CD14-positive monocyte (primary cell): Measurements from ENCODE around the gene EPAS1. TPM values are rescaled to one million over a fixed set of nuclear protein-coding genes. Genes with fewer than 3 reads are reported as not detected.

Experiments
- DNase-seq, 3 donors: peaks; one replicate each; pipeline ENCODE4 v3.0.0-alpha.2; 2011 to 2022
- H2AFZ ChIP-seq: 2 replicates; pipeline ENCODE4 v1.6.0; 2012; ENCODE audit warnings: mild to moderate bottlenecking, low read depth, low read length, inconsistent platforms; ENCODE audit not compliant: insufficient read depth, poor library complexity, severe bottlenecking
- H3K27ac ChIP-seq, 2 donors: 1 replicate in 1 of 2; 2 replicates in 1 of 2; pipeline ENCODE4 v1.5.1; 2012 to 2013; ENCODE audit warnings: low read length in 2 of 2, control low read depth in 1 of 2, inconsistent platforms in 1 of 2, low read depth in 1 of 2, mild to moderate bottlenecking in 1 of 2
- H3K27me3 ChIP-seq, 2 donors: one replicate each; pipeline versions ENCODE4 v1.6.0 to v1.6.1; 2011 to 2013; ENCODE audit warnings: low read length in 2 of 2; ENCODE audit not compliant: control insufficient read depth in 2 of 2, insufficient read depth in 2 of 2
- H3K36me3 ChIP-seq, 2 donors: replicated peaks in 1 of 2; 1 replicate in 1 of 2; 2 replicates in 1 of 2; pipeline versions ENCODE4 v1.5.1 to v1.6.1; 2012 to 2013; ENCODE audit warnings: low read length in 2 of 2, control low read depth in 1 of 2, inconsistent platforms in 1 of 2, mild to moderate bottlenecking in 1 of 2; ENCODE audit not compliant: insufficient read depth in 2 of 2, control insufficient read depth in 1 of 2
- H3K4me1 ChIP-seq, 2 donors: 1 replicate in 1 of 2; 2 replicates in 1 of 2; pipeline versions ENCODE4 v1.5.1 to v1.6.1; 2012 to 2013; ENCODE audit warnings: low read length in 2 of 2, control low read depth in 1 of 2, inconsistent platforms in 1 of 2, mild to moderate bottlenecking in 1 of 2, moderate library complexity in 1 of 2; ENCODE audit not compliant: insufficient read depth in 2 of 2, control insufficient read depth in 1 of 2
- H3K4me2 ChIP-seq: replicated peaks from 2 replicates; pipeline ENCODE3; 2012; ENCODE audit warnings: low read length, moderate library complexity, mild to moderate bottlenecking; ENCODE audit not compliant: poor library complexity, severe bottlenecking; ENCODE audit errors: extremely low read depth
- H3K4me3 ChIP-seq, 3 experiments: fragments of 200-600 bp in 1 of 3; sonication (generic) in 1 of 3; replicated peaks in 1 of 3; 1 replicate in 2 of 3; 2 replicates in 1 of 3; pipeline ENCODE4 v1.5.1; 2011 to 2013; ENCODE audit warnings: low read length in 3 of 3, mild to moderate bottlenecking in 3 of 3, control low read depth in 2 of 3, low read depth in 2 of 3, inconsistent platforms in 1 of 3, moderate library complexity in 1 of 3
- H3K79me2 ChIP-seq: 2 replicates; pipeline ENCODE4 v1.6.0; 2012; ENCODE audit warnings: mild to moderate bottlenecking, control low read depth, inconsistent platforms, low read length, moderate library complexity; ENCODE audit not compliant: insufficient read depth
- H3K9ac ChIP-seq: 2 replicates; pipeline ENCODE4 v1.6.0; 2017; ENCODE audit warnings: low read length, mild to moderate bottlenecking; ENCODE audit not compliant: insufficient read depth, poor library complexity, severe bottlenecking
- H3K9me3 ChIP-seq, 2 donors: replicated peaks in 1 of 2; 1 replicate in 1 of 2; 2 replicates in 1 of 2; pipeline versions ENCODE4 v1.5.1 to v1.6.1; 2012 to 2013; ENCODE audit warnings: low read length in 2 of 2, control low read depth in 1 of 2; ENCODE audit not compliant: control insufficient read depth in 1 of 2, insufficient read depth in 1 of 2
- H4K20me1 ChIP-seq: 2 replicates; pipeline ENCODE4 v1.6.0; 2012; ENCODE audit warnings: mild to moderate bottlenecking, low read length, control low read depth, moderate library complexity; ENCODE audit not compliant: insufficient read depth
- H3K27ac Mint-ChIP-seq, 7 donors: one replicate each; pipeline ENCODE4 v1.8.0; 2020; ENCODE audit warnings: mild to moderate bottlenecking in 7 of 7, mixed read lengths in 7 of 7, moderate library complexity in 6 of 7, inconsistent platforms in 2 of 7
- H3K27me3 Mint-ChIP-seq, 3 donors: one replicate each; pipeline ENCODE4 v1.8.0; 2021 to 2022; ENCODE audit warnings: low read depth in 3 of 3, mild to moderate bottlenecking in 3 of 3, mixed read lengths in 3 of 3, moderate library complexity in 3 of 3, inconsistent platforms in 1 of 3
- H3K36me3 Mint-ChIP-seq, 2 donors: one replicate each; pipeline ENCODE4 v1.8.0; 2020; ENCODE audit warnings: mixed read lengths in 2 of 2, inconsistent platforms in 1 of 2, mild to moderate bottlenecking in 1 of 2
- H3K4me1 Mint-ChIP-seq: one replicate; pipeline ENCODE4 v1.8.0; 2020; ENCODE audit warnings: mild to moderate bottlenecking, mixed read lengths
- H3K4me3 Mint-ChIP-seq, 2 donors: one replicate each; pipeline ENCODE4 v1.8.0; 2020; ENCODE audit warnings: mild to moderate bottlenecking in 2 of 2, mixed read lengths in 2 of 2, moderate library complexity in 1 of 2
- H3K9me3 Mint-ChIP-seq, 7 donors: one replicate each; pipeline ENCODE4 v1.8.0; 2020 to 2022; ENCODE audit warnings: mixed read lengths in 7 of 7, mild to moderate bottlenecking in 6 of 7, moderate library complexity in 6 of 7, inconsistent platforms in 2 of 7
- CTCF ChIP-seq: fragments of 200-600 bp; IDR thresholded peaks from one replicate; pipeline ENCODE4 v1.8.0; 2022; ENCODE audit warnings: antibody characterized with exemption, mild to moderate bottlenecking
- WGBS: methylation state at CpG from one replicate; pipeline ENCODE4 v1.1.5; 2013; ENCODE audit warnings: missing lambda C conversion rate; ENCODE audit not compliant: insufficient coverage; 5-methylcytosine and 5-hydroxymethylcytosine counted together
- intact Hi-C, 2 donors: fragments of 100-400 bp; cut with micrococcal nuclease; formaldehyde crosslinking; loops; one replicate each; pipeline versions ENCODE4 v1.15.0 to v1.15.1; 2023
- polyA plus RNA-seq, 3 donors: library from polyadenylated mRNA; depleted of rRNA in 1 of 3; unstranded in 2 of 3; stranded (reverse) in 1 of 3; fragments of 300-500 nt in 2 of 3; fragments of >200 nt in 1 of 3; fragmentation: Illumina TruSeq in 2 of 3; gene quantifications; 1 replicate in 2 of 3; 2 replicates in 1 of 3; pipeline ENCODE4 v1.2.3, GENCODE V29; 2012 to 2021

EPAS1 gene
- polyA plus RNA-seq, 3 donors = 0.11 to 1.0 (median 0.88) TPM

- Histone ChIP-seq H3K4me3 (no peak overlapping the region), H3K79me2 (no peaks in the 10 kb centered on the region), H3K9me3 (no peaks in the 10 kb centered on the region), H3K4me1 (peaks cover 2 to 3% of the 10 kb centered on the region in 2 donors), H4K20me1 (no peaks in the 10 kb centered on the region), H3K36me3 (no peaks in the 10 kb centered on the region), H3K27me3 (no peaks in the 10 kb centered on the region), H3K4me2 (no peak overlapping the region), H3K27ac (no peak overlapping the region), H3K9ac (no peak overlapping the region), H2AFZ (no peak overlapping the region)
- peaks cover 5% of the 10 kb centered on the region for H3K4me1 Mint-ChIP-seq
- H3K4me3 Mint-ChIP-seq = no peak overlapping the region
- TF ChIP-seq CTCF = no peak
- H3K9me3 Mint-ChIP-seq = no peaks in the 10 kb centered on the region
- no peak overlapping the region for H3K27ac Mint-ChIP-seq
- no peak for DNase-seq
- intact Hi-C loops = no loop called here
- peaks cover 0 to 4% (median 3%) of the 10 kb centered on the region in 3 donors for H3K27me3 Mint-ChIP-seq
- no peaks in the 10 kb centered on the region for H3K36me3 Mint-ChIP-seq
- no CpG with 5 or more reads among the region's 1 CpG for WGBS
Measured at GRCh38 chr2:46400016-46400415, 102.8 kb downstream of the EPAS1 start.

DNA sequence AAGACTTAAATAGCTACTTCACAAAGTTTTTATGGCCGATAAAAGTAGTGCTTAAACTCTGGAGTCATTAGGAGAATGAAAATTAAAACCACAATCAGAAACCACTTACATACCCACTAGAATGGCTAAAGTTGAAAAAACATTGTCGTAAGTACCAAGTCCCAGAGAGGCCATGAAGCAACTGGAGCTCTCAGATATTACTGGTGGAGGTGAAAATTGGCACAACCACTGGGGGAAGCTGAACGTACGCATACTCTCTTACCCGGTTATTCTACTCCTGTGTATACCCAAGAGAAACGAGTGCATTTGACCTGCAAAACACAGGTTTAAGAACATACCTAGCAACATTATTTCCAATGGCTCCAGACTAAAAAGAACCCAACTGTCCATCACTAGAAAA lies 105.7 kb downstream of the EPAS1 start:
- H3K36me3 Mint-ChIP-seq = no peaks in the 10 kb centered on the region
- no peaks in the 10 kb centered on the region for H3K9me3 Mint-ChIP-seq
- 100% methylated on average over 1 of the region's 6 CpGs for WGBS

More for the DNA sequence above, 105.7 kb downstream of the EPAS1 start:
- H3K4me3 Mint-ChIP-seq = no peak overlapping the region
- Histone ChIP-seq H3K4me2 (no peak overlapping the region), H2AFZ (no peak overlapping the region), H3K27me3 (no peaks in the 10 kb centered on the region), H3K79me2 (no peaks in the 10 kb centered on the region), H3K4me1 (no peaks in the 10 kb centered on the region), H3K9ac (no peak overlapping the region), H3K4me3 (no peak overlapping the region), H4K20me1 (no peaks in the 10 kb centered on the region), H3K9me3 (no peaks in the 10 kb centered on the region), H3K27ac (no peak overlapping the region), H3K36me3 (no peaks in the 10 kb centered on the region)
- no peaks in the 10 kb centered on the region for H3K27me3 Mint-ChIP-seq
- TF ChIP-seq CTCF = no peak
- H3K27ac Mint-ChIP-seq = no peak overlapping the region
- no peaks in the 10 kb centered on the region for H3K4me1 Mint-ChIP-seq
- no peak for DNase-seq
- intact Hi-C loops = no loop called here
